Retina (tissue), 1 donor: ENCODE results near the gene SBF2.

Experiments used
- DNase-seq: peaks from one replicate; pipeline ENCODE4 v3.0.0-alpha.2; 2016

SBF2 gene

DNA sequence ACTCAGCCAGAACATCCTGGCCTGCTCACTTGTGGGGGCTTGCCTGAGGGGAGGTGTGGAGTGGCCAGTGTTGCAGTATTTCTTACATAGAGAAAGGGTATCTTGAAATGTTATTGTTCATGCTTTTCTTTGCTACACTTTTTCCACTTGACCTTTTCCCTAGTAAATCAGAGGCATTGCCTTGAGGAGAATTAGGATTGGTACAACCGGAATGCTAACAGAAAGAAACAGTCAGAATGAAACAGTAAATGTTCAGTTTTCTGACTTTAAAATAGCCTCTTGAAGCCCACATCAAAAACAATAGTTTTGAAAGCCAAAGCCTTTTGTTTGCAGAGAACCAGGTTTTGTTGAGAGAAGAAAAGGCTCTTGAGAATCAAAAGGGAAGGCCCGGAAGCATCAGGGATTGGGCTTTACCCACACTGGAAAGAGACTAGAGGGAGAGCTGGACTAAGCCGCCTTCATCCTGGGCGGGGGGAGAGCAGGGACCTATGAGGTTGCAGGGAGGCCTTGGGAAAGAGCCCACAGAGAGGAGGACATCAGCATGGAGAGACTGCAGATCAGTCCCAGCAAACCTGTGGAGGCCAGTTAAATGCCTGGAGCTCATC lies 23.2 kb upstream of the SBF2 start:
- DNase-seq, result no peak

DNA sequence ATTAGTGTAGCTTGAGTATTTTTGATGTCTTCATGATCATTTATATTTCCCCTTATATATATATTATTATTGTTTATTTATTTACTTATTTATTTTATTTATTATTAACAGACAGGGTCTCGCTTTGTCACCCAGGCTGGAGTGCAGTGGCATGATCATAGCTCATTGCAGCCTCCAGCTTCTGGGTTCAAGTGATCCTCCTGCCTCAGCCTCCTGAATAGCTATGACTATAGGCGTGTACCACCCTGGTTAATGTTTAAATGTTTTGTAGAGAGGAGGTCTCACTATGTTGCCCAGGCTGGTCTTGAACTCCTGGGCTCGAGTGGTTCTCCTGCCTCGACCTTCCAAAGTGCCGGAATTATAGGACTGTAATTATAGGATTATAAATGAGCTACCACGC lies 21.1 kb upstream of the SBF2 start:
- no peak for DNase-seq

DNA sequence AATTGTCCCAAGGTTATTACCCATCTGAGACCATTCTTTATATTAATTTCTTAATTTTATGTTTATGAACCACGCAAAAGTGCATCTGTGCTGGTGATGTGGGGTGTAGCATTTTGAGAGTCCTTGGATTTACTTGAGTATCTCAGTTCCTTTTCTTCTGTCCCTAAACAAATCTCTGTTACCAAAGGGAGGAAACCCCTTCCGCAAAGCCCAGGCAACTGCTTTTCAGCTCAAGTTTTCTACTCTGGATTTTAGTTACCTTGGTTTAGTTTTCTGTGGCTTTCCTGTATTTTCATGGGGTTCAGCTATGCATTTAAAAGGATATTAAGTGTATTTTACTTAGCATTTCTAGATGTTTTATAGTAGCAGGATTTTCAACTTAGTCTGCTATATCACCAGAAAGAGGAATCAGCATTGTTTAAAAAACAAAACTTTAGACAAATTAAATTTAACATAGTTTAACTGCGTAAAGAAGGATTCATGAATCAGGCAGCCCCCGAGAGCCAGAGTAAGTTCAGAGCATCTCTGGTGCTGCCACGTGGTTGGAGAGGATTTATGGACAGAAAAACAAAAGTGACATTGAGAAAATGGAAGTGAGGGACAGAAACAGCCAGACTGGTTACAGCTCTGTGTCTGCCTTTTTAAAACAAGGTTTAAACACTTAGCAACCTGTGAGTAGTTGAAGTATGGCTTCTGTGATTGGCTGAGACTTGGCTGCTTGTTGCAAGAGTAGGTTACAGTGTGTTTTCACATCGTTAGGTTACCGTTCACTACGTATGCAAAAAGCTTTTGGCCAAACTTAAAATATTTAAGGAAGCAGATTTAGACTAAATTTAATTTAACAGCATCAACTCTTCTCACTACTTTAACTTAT lies 20.4 kb upstream of the SBF2 start:
- no peak for DNase-seq

DNA sequence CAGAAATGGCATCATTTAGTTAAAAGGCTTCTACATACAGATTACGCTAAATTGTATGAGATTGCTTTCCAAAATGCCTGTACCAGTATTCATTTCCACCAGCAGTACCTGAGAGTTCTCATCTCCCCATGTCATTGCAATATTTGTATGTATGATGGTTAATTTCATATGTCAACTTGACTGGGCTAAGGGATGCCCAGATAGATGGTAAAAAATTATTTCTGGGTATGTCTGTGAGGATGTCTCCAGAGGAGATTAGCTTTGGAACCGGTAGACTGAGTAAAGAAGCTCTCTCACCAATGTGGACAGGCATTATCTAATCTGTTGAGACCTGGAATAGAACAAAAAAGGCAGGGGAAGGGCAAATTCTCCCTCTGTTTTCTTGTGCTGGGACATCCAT lies 17.8 kb upstream of the SBF2 start:
- DNase-seq, result no peak

DNA sequence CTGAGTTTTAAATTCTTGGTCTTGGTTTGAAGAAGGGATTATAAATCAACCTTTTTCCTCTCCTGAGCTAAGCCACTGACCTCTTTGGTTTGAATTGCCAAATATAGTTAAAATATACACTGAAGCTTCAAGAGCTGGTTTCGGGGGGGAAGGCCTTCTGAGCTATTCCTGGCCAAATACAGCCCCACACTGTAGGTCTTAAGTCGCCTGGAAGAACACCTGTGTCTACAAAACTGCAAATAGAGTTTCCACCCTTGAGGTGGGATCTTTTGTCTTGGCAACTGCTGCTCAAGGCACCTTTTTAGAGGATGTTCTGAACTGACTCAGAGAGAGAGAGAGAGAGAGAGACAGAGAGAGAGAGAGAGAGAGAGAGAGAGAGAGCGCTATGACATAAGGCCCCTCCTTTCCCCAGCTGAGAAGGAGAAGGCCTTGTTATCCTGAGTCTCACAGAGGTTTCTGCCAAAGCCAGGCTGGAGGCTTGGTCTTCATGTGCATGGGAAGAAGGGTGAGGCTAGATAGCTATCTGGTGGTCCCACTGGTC lies 16.4 kb upstream of the SBF2 start:
- DNase-seq, result no peak

DNA sequence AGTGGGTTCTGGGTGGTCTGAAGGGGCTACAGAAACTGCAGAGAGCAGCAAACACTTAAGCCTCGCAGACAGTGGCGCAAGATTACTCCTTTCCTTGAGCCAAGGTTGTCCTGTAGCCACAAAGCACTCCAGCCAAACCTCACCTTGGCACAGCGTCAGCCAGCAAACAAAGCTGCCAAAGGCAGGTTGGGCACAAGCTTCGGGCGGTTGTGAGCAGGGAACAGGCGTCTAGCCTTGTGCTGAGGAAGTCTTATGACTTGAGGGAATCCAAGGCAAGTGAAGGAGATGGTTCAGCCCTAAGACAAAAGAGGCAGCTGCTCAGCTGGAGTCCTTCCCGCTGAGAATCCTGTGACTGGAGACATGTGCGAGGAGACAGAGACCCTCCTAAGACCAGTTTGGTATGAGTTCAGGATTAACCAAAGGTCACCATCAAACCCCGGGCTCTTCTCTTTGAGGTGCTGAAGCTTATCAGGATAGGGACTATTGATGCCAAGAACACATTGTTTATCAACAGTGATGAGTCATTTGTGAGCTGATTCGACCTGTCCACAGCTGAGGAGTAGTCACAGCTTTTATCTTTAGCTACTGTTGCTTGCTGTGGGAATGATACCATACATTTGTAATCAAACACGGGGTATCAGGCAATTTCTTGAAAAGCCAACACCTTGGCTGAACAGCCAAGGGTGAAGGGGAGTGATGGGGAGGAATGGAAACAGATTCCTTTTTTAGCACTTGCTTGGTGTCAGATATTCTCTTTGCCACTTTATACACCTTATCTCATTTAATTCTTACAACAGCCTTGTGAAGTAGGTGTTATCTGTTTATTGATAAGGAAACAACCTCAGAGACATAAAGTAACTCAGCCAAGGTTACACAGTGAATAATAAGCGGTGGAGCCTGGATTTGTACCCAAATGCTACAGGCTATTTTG lies 15.4 kb upstream of the SBF2 start:
- DNase-seq, result peak; percentile 22

DNA sequence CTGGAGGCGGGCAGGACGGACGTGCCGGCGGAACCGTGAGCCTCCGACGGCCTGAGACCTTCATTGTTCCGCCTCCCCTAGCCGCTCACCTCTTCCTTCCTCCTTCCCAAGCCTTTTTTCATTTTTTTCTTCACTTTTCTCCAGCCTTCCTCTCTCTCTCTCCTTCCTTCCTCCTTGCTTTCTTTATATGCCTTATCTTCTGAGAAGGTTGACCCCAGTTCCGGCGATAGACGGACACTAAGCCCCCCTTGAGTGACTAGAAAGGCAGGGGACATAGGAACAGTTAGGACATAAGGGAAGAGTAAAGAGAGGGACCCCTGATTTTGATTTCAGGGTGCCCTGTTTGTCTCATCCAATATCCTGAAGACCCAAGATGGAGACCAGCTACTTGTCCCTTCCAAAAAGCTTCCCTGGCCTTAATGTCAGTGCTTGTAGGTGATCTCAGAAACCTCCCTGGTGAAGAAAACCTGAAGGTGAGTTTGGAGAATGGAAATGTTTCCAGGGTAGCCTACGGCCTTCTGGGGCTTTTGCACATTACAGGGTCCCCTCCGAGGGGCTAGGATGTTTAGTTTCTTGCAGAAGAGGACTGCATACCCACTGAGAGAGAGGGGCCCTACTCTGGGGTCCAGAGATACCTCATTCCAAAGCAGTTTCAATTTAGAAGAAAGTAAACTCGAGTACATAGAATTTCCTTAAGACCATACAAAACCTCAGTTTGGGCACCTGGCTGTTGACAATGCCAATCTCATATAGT lies 14.4 kb upstream of the SBF2 start:
- DNase-seq, result no peak

DNA sequence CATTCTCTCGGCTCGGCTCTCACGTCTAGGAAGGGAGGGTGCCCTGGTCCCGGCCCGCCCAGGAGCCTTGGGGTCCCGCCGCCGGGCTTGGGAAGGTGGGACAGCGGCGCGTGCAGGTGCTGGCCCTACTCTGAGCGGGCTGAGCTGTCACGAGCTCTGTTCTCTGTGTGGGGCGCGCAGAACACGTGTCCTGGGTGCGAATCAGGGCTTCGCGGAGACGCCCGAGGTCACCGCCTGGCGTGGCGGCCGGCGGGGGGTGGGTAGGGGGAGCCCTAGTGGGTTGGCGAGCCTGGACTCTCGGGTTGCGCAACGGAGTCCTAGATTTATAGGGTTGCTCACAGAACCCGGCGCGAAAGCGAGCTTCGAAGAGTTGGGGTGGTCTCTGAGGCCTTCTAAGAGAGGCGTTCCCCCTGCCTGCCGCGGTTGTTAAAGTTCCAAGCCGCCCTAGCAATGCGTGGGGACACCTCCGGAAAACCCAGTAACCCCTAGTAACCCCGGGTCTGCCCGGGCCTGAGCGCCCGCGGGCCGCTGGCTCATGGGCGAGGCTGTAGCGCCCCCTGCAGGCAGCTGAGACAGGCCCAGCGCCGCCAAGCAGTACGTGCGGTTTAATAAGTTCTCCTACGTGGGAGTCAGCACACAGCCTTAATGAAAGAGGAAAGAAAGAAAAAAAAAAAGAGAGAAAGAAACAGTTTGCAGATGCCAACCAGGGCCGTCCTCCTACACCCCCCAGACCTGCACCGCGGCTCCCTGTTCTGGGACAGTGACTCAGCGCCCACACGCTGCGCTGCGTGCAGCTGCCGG lies 13.6 kb upstream of the SBF2 start:
- peak; percentile 93 for DNase-seq

DNA sequence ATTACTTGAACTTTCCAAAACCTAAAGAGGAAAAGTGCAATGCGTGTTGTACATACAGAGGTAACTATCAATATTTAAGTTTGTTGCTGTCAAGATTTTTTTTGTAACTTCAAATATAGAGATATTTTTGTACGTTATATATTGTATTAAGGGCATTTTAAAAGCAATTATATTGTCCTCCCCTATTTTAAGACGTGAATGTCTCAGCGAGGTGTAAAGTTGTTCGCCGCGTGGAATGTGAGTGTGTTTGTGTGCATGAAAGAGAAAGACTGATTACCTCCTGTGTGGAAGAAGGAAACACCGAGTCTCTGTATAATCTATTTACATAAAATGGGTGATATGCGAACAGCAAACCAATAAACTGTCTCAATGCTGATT lies 13.0 kb upstream of the SBF2 start:
- no peak for DNase-seq

DNA sequence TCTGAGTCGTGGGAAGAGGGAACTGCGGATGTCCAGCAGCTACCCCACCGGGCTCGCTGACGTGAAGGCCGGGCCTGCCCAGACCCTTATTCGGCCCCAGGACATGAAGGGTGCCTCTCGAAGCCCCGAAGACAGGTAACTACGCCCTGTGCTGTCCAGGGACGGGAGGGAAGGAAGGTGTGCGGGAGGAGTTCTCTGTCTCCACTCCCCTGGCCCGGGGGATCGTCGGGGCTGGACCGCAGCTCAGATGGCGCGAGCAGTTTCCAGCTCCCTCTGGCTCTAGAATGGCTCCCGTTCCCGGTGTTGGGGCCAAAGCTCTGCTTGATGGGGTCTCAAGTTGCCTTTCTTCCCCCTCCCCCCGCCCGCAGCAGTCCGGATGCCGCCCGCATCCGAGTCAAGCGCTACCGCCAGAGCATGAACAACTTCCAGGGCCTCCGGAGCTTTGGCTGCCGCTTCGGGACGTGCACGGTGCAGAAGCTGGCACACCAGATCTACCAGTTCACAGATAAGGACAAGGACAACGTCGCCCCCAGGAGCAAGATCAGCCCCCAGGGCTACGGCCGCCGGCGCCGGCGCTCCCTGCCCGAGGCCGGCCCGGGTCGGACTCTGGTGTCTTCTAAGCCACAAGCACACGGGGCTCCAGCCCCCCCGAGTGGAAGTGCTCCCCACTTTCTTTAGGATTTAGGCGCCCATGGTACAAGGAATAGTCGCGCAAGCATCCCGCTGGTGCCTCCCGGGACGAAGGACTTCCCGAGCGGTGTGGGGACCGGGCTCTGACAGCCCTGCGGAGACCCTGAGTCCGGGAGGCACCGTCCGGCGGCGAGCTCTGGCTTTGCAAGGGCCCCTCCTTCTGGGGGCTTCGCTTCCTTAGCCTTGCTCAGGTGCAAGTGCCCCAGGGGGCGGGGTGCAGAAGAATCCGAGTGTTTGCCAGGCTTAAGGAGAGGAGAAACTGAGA lies 12.2 kb upstream of the SBF2 start:
- peak; percentile 76 for DNase-seq

DNA sequence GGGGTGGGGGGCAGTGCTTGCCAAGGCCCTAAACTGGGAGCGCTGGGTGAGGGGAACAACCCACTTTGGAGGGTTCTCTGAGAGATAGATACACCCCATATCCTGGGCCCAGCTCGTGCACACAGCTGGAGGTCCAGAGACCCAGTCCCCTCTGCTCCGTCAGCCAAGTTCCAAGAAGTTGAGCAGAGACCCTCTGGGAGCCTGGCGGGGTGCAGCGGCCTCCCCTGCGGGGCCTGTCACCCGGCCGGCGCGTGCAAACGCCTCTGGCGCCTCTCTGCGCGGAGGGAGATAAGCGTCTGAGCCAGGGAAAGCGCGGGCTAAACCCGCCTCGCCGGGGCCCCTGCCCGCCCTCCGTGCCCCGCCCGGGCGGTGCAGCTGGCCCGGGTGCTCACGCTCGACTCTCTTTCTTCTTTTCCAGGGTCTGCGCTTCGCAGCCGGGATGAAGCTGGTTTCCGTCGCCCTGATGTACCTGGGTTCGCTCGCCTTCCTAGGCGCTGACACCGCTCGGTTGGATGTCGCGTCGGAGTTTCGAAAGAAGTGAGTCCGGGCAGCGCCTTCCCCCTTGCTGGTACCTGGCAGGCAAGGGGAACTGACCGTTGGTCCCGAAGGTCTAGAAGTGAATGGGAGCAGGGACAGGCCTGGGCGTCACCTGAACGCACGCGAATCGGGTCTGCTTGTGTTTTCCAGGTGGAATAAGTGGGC lies 11.4 kb upstream of the SBF2 start:
- DNase-seq, result peak; percentile 74

DNA sequence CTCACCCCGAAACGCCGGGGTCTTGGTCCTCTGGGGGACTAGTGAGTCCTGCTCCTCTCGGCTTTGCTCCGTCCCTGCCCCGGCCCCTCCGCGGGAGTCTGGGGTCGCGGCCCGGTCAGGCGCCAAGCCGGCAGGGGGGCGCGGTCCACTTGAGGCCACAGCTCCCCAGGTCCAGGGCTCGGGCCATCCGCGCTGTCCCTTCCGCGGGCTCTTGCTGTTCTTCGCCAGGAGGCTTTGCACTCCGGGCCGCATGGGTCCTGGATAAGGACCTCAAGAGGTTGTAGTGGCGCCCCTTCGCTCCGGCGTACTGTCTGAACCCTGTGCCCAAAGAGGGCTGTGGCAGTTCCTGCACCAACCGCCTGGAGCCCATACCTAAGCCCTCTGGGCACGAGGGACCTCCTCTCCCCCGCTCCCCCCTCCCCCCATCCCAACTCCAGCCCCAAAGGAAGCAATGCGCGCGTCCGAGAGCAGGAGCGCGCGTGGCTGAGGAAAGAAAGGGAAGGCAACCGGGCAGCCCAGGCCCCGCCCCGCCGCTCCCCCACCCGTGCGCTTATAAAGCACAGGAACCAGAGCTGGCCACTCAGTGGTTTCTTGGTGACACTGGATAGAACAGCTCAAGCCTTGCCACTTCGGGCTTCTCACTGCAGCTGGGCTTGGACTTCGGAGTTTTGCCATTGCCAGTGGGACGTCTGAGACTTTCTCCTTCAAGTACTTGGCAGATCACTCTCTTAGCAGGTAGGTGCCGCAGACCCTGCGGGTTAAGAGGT lies 10.7 kb upstream of the SBF2 start, which contains the start of gene ADM:
Gene ADM, plus strand, starts transcription at position 579 of the 767 bp plus-strand sequence. CDS start 628 bp downstream, outside the sequence.
- DNase-seq, result peak; percentile 87

DNA sequence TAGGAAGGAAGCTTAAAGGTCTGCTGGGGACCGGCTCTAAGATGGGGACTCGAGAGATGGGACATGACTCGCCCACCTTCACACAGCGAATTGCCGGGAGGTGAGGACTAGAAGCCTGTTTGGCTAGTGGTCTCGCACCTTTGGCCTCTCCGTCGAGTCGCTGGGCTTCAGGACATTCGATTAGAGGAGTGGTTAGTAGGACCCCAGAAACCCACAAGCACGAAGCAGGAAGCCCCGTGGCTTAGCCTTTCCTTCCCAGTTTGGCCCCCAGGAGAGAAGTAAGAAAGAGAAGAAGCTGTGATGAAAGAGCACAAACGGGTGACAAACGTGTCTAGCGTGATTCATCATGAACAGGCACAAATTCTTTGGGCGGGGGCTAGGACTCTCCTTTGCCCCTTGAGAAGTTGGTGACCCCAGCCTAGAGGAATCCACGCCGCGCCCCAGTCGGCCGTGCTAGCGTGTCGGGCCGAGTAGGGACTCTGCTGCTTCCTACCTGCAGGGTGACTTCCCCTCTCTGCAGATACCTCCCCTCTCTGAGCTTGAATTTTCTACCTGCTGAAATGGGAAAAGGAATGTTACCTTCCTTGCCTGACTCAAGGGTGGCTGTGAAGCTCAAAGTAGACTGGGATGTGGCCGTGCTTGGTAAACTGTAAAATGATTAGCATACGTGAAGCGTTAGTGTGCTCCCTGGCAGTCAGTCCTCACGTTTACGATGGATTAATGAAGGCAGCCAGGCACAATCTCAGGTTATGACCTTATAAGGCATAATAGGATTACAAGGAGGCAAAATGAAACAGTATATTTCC lies 9.7 kb upstream of the SBF2 start:
- peak; percentile 66 for DNase-seq

DNA sequence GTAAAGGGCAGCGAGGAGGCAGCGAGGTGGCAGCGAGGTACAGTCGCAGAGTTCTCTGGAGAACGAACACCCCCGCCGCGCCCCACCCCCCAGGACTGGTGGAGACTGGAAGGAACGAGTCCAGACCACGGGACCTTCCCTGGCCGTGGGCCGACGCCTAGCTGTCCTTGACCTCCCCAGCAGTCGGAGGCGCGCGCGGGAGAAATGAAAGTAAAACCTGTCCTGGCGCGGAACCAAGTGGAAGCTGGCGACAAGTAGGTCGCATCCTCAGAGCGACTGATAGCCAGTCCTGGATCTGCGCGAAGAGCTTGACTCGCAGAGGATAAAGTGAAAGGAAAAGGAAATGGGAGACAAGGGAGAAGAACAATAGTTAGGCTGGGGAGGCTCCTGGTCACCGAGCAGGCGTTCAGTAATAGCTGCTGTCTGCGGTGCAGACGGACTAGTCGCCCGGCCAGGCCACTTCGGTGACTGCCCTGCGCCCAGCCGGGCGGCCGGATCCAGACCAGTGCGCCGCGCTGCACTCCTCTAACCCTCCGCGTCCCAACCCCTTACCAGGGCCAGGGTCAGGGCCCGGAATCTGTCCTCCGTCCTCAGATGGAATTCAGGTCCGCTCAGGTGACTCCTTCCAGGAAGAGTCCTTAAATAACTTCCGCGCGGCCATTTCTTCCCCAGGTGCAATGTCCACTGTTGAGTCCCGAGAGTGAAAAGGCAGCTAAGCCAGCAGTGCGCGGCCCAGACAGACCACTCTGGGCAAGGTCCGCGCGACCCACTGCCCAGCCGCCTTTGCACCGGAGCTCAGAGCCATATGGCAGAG lies 8.9 kb upstream of the SBF2 start:
- DNase-seq, result peak; percentile 89

DNA sequence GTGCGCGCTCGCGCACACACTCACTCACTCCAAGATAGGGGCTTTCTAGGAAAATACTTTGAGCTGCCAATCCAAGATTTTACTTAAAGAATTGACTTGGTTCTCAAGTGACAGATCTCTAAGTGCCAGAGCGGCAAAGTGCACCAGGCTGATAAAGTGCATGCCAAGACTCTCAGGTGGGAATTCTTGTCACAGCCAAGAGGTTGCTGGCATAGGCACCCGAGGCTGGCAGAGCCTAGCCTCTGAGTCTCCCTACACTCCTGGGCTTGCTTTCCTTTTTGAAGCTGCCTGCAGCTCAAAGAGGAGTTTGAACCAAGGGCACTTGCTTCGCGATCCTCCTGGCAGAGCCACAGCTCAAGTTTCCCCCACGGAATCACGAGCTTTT lies 8.3 kb upstream of the SBF2 start:
- no peak for DNase-seq

DNA sequence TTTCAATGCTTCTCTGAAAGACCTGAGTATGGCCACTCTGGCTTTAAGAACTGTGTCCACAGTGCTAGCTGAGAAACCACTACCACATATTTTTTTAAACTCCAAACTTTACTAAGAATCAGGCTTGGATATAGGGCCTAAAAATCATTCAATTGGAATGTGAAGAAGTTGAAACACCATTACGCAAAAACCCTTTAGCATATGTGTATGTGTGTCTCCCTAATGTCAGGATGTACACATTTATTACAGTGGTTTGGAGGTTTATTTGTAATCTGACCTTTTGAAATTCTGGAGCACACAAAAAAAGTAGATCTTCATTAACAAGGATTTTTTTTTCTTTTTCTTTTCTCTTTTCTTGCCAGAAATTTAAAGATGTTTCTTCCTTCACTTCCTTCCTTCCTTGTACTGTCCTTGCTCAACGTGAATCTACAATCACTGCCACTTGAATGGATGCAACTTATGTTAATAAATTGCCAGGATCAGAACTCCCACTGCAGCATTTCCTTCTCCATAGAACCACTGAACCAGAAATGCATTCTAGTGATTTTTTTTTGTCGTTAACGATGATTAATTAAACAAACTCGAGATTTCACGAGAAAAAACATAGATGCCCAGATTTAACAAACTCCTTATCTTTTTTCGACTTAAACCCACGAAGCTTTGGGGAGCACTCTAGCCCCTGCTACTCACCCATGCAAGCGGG lies 7.8 kb upstream of the SBF2 start:
- no peak for DNase-seq
